Activated CD8-positive, alpha-beta memory T cell treated with anti-CD3 and anti-CD28 coated beads for 48 hours (primary cell): Measurements from ENCODE around the gene ZCRB1.
"Not testable (repeated sequence)": the region's sequence is repeated elsewhere in the genome, so short reads cannot be mapped to it uniquely, and the experiment has no call there.

Experiments used
- DNase-seq, 3 experiments: peaks; one replicate each; pipeline ENCODE4 v3.0.0-alpha.2; 2020; ENCODE audit warnings: low read depth in 2 of 3, low spot score in 2 of 3

Gene ZCRB1

GRCh38 chr12:42325653-42326474 is at the start of gene ZCRB1, which contains the start of gene PPHLN1:
Gene ZCRB1 (minus strand): TSS chr12:42326094. CDS start chr12:42324102, 1,992 bp downstream.
Gene PPHLN1 (plus strand): TSS chr12:42326167. CDS start chr12:42335903, 9,736 bp downstream.
- DNase-seq = peak; percentile 61 to 74 (median 72)

GRCh38 chr12:42373669-42374068 is 47.8 kb upstream of the ZCRB1 start:
- no peak for DNase-seq

- no peak for DNase-seq
Measured at GRCh38 chr12:42372154-42372791, 46.4 kb upstream of the ZCRB1 start.

- no peak for DNase-seq
Measured at GRCh38 chr12:42370013-42370412, 44.1 kb upstream of the ZCRB1 start.

GRCh38 chr12:42365486-42365885 is 39.6 kb upstream of the ZCRB1 start:
- DNase-seq = no peak

GRCh38 chr12:42364692-42365091 is 38.8 kb upstream of the ZCRB1 start:
- no peak for DNase-seq

GRCh38 chr12:42362647-42363260 is 36.9 kb upstream of the ZCRB1 start:
- no peak for DNase-seq

- DNase-seq = no peak
Measured at GRCh38 chr12:42361909-42362646, 36.2 kb upstream of the ZCRB1 start.

GRCh38 chr12:42360747-42361403 is 35.0 kb upstream of the ZCRB1 start:
- DNase-seq = no peak

- no peak for DNase-seq
Measured at GRCh38 chr12:42356344-42356743, 30.4 kb upstream of the ZCRB1 start.

- not testable (repeated sequence) for DNase-seq
Measured at GRCh38 chr12:42350021-42350407, 24.1 kb upstream of the ZCRB1 start.

- DNase-seq = not testable (repeated sequence)
Measured at GRCh38 chr12:42349119-42350020, 23.5 kb upstream of the ZCRB1 start.

- no peak for DNase-seq
Measured at GRCh38 chr12:42346403-42347002, 20.6 kb upstream of the ZCRB1 start.

- no peak for DNase-seq
Measured at GRCh38 chr12:42343721-42344120, 17.8 kb upstream of the ZCRB1 start.

GRCh38 chr12:42342028-42342427 is 16.1 kb upstream of the ZCRB1 start:
- DNase-seq = no peak

GRCh38 chr12:42338280-42338679 is 12.4 kb upstream of the ZCRB1 start:
- DNase-seq = no peak

- no peak for DNase-seq
Measured at GRCh38 chr12:42336286-42336685, 10.4 kb upstream of the ZCRB1 start.

- DNase-seq = no peak
Measured at GRCh38 chr12:42332301-42333285, 6.7 kb upstream of the ZCRB1 start.
